Glomerular endothelial cell (primary cell): Measurements from ENCODE around the gene VWA2. TPM values are rescaled to one million over a fixed set of nuclear protein-coding genes. Genes with fewer than 3 reads are reported as not detected.
"Not testable (repeated sequence)": the region's sequence is repeated elsewhere in the genome, so short reads cannot be mapped to it uniquely, and the experiment has no call there.

Experiments
- DNase-seq: peaks from one replicate; pipeline ENCODE4 v3.0.0-alpha.2; 2011; ENCODE audit warnings: low read depth, low spot score; ENCODE audit errors: extremely low read depth
- total RNA-seq: library from RNA; depleted of rRNA; stranded (reverse); fragments of >200 nt; gene quantifications from 2 replicates; pipeline ENCODE4 v1.2.3, GENCODE V29; 2015

The VWA2 gene
- total RNA-seq, 1 donor from 2014 or later: not detected

GRCh38 chr10:114313866-114314265 lies 74.8 kb downstream of the VWA2 start:
- DNase-seq: no peak

GRCh38 chr10:114315566-114316420 lies 76.7 kb downstream of the VWA2 start:
- no peak for DNase-seq

GRCh38 chr10:114316744-114317143 lies 77.7 kb downstream of the VWA2 start:
- no peak for DNase-seq

- DNase-seq: no peak
Observed at GRCh38 chr10:114319406-114320248, 80.6 kb downstream of the VWA2 start.

GRCh38 chr10:114320249-114321116 lies 81.4 kb downstream of the VWA2 start:
- no peak for DNase-seq

- no peak for DNase-seq
Observed at GRCh38 chr10:114322344-114322743, 83.3 kb downstream of the VWA2 start.

GRCh38 chr10:114323023-114323422 lies 84.0 kb downstream of the VWA2 start:
- no peak for DNase-seq

GRCh38 chr10:114326795-114327194 lies 87.7 kb downstream of the VWA2 start:
- DNase-seq: no peak

- DNase-seq: no peak
Observed at GRCh38 chr10:114327537-114328440, 88.7 kb downstream of the VWA2 start.

- DNase-seq: no peak
Observed at GRCh38 chr10:114328441-114328812, 89.4 kb downstream of the VWA2 start.

GRCh38 chr10:114328874-114329273 lies 89.8 kb downstream of the VWA2 start:
- DNase-seq: no peak

- no peak for DNase-seq
Observed at GRCh38 chr10:114329634-114330365, 90.7 kb downstream of the VWA2 start.

GRCh38 chr10:114332301-114333192 lies 93.5 kb downstream of the VWA2 start:
- DNase-seq: no peak

- DNase-seq: not testable (repeated sequence)
Observed at GRCh38 chr10:114333441-114333840, 94.4 kb downstream of the VWA2 start.

GRCh38 chr10:114334301-114334700 lies 95.2 kb downstream of the VWA2 start:
- DNase-seq: no peak

GRCh38 chr10:114335614-114336013 lies 96.6 kb downstream of the VWA2 start:
- DNase-seq: no peak

- DNase-seq: no peak
Observed at GRCh38 chr10:114336823-114337509, 97.9 kb downstream of the VWA2 start.
